Measurements from ENCODE around the gene CROCC. TPM values are rescaled to one million over a fixed set of nuclear protein-coding genes. Genes with fewer than 3 reads are reported as not detected.
"Not testable (repeated sequence)": the region's sequence is repeated elsewhere in the genome, so short reads cannot be mapped to it uniquely, and the experiment has no call there.

The CROCC gene
- total and polyA plus RNA-seq, 4 donors: 10.5 to 68.7 (median 26.4) TPM

DNA sequence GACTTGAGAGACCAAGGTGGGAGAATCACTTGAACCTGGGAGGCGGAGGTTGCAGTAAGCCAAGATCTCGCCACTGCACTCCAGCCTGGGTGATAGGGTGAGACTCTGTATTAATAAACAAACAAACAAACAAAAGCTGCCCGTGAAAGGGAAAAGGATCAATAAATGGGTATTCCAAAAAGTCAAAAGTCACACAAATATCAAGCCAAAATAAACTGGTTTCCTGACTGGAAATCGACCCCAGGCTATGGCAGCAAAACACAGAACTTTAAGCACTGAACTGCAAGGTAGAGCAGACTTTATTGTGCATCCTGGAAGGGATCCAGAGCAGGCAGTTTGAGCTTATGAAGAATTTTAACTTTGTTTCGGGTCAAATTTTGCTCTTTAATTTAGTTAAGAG is 37.2 kb upstream of the CROCC start:
- H3K4me3 ChIP-seq (ENCODE audit: low read length in 2 of 2); ATAC-seq (ENCODE audit: low FRiP score); intact Hi-C loops (cut with DNase I); H3K4me1 ChIP-seq (ENCODE audit: control insufficient read depth in 1 of 2, insufficient read depth in 2 of 2, low read length in 2 of 2); H3K27me3 ChIP-seq (ENCODE audit: control insufficient read depth in 1 of 2, insufficient read depth in 2 of 2, low read length in 1 of 2); H3K9me3 ChIP-seq (ENCODE audit: control insufficient read depth, low read length); DNase-seq; H3K27ac ChIP-seq (ENCODE audit: low read depth in 1 of 2, low read length in 2 of 2); H3K36me3 ChIP-seq (ENCODE audit: control insufficient read depth in 1 of 2, insufficient read depth in 2 of 2, low read length in 1 of 2): not testable (repeated sequence)
- WGBS, 2 donors: 81 to 86% methylated on average over 5 of the region's 5 CpGs

DNA sequence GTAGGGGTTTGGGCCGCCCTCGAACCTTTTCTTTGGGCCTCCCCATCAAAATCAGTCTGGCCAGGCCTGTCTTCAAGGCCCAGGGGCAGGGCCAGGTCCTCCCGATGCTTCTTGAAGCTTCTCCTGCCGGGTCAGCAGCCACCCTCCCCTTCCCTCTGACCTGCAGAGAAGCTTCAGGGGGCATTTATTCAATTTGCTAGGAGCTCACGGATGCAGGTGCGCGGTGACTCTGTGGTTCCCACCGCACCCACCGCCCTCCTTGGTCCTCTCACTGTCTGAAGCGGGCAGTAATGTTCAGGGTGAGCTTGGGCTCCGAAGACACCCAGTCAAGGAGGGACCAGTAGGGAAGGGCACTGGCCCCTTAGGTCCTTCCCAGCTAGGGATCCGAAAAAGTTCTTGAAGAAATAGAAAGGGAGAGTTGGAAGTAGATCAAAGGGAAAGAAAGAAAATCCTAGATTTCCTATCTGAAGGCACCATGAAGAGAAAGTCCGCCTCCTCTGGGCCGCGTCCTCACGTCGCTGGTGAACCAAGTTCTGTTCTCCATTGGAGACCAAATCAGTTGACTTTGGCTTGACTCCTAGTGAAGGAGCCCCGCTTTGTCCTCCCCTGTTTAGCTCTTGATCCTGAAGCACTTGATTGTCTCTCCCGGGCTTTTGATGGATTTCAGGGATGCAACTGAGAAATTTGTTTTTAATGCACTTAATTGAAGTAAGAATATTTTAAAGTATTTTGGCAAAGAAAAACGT is 34.7 kb upstream of the CROCC start:
- no peak for ATAC-seq (ENCODE audit: low FRiP score)
- no peaks in the 10 kb centered on the region for H3K9me3 ChIP-seq (ENCODE audit: control insufficient read depth, low read length)
- DNase-seq: no peak
- 93% methylated on average over 20 of the region's 20 CpGs for WGBS, 2 donors
- no peaks in the 10 kb centered on the region for H3K36me3 ChIP-seq (ENCODE audit: control insufficient read depth in 1 of 2, insufficient read depth in 2 of 2, low read length in 1 of 2)
- intact Hi-C loops (cut with DNase I): no loop called here
- no peak overlapping the region for H3K4me3 ChIP-seq (ENCODE audit: low read length in 2 of 2)
- no peaks in the 10 kb centered on the region for H3K27me3 ChIP-seq (ENCODE audit: control insufficient read depth in 1 of 2, insufficient read depth in 2 of 2, low read length in 1 of 2)
- H3K4me1 ChIP-seq (ENCODE audit: control insufficient read depth in 1 of 2, insufficient read depth in 2 of 2, low read length in 2 of 2): no peaks in the 10 kb centered on the region
- no peak overlapping the region for H3K27ac ChIP-seq (ENCODE audit: low read depth in 1 of 2, low read length in 2 of 2)

DNA sequence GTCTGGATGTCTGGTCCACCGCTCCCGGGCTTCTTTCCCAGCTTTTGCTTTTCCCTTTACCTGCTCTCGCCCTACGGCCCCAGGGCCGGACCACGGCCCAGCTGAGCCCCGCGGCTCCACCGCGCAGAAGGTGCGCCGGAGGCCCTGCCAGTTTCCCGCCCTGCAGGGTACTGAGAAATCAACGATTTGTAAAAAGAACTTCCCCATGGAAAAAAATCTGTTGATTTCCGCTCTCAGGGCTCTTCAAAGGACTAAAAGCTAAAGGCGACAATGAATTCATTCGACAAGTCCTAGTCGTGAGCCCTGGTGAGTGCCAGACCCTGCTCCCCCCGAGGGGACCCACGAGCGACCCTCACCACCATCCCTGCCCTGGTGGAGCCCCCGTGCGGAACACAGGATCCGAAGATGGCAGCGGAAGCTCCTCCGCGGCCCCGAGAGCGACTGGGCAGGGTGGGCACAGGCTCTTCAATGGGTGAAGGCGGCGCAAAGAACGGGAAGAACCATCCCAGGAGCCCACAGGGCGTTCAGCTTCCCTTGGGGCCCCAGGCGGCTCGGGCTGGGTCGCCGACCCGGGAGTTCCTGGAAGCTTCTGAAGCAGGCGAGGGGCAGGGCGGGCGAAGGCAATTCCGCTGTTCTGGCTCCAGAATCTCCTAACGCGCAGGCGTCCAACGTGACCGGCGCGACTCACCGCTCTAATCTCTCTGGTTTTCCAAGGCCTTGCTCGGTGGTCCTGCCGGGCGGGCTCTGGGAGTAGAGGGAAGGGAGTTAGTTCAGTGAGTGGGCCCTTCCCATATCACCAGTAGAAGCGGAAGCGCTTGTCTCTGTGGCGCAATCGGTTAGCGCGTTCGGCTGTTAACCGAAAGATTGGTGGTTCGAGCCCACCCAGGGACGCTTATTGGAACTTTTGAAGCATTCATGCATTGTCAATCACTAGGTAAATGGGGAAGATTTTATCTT is 32.6 kb upstream of the CROCC start:
- no peaks in the 10 kb centered on the region for H3K4me1 ChIP-seq (ENCODE audit: control insufficient read depth in 1 of 2, insufficient read depth in 2 of 2, low read length in 2 of 2)
- ATAC-seq (ENCODE audit: low FRiP score) (peak; percentile 95), DNase-seq (peak; percentile 84 to 92)
- no peaks in the 10 kb centered on the region for H3K9me3 ChIP-seq (ENCODE audit: control insufficient read depth, low read length)
- H3K27me3 ChIP-seq (ENCODE audit: control insufficient read depth in 1 of 2, insufficient read depth in 2 of 2, low read length in 1 of 2): no peaks in the 10 kb centered on the region
- H3K4me3 ChIP-seq (ENCODE audit: low read length in 2 of 2): peak overlapping the region; percentile 28 to 61
- H3K36me3 ChIP-seq (ENCODE audit: control insufficient read depth in 1 of 2, insufficient read depth in 2 of 2, low read length in 1 of 2): no peaks in the 10 kb centered on the region
- WGBS, 2 donors: 3 to 4% methylated on average over 63 of the region's 63 CpGs
- peak overlapping the region in 1 of 2 donors; percentile 69 for H3K27ac ChIP-seq (ENCODE audit: low read depth in 1 of 2, low read length in 2 of 2)
- intact Hi-C loops (cut with DNase I): no loop called here

DNA sequence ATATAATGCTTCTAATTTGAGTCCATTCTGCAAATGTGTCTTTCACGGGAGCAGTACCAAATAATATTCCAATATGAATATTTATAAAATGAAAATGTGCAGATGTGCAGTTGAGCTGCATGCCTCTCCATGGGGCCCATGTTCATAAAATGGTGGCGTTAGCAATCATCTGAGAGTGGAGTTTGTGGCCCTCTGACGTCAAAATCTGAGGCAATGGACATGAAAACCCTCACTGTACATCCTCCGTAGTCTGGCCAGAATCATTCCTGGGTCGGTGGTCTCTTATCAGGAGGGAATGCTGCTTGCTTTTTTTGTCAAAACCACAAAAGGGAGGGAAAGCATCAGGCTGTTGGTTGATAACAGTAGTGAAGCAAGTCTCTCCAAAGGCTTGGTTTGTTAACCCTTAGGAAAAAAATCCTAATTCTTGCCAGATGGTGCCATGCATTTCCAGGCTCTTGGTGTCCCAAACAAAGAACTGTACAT is 31.2 kb upstream of the CROCC start:
- not testable (repeated sequence) for ATAC-seq (ENCODE audit: low FRiP score); DNase-seq

GRCh38 chr1:16891057-16891456 is 30.7 kb upstream of the CROCC start:
- H3K27ac ChIP-seq (ENCODE audit: low read depth in 1 of 2, low read length in 2 of 2); intact Hi-C loops (cut with DNase I); DNase-seq; H3K36me3 ChIP-seq (ENCODE audit: control insufficient read depth in 1 of 2, insufficient read depth in 2 of 2, low read length in 1 of 2); ATAC-seq (ENCODE audit: low FRiP score); H3K4me3 ChIP-seq (ENCODE audit: low read length in 2 of 2); H3K9me3 ChIP-seq (ENCODE audit: control insufficient read depth, low read length); H3K27me3 ChIP-seq (ENCODE audit: control insufficient read depth in 1 of 2, insufficient read depth in 2 of 2, low read length in 1 of 2); H3K4me1 ChIP-seq (ENCODE audit: control insufficient read depth in 1 of 2, insufficient read depth in 2 of 2, low read length in 2 of 2): not testable (repeated sequence)
- 57 to 59% methylated on average over 4 of the region's 4 CpGs for WGBS, 2 donors

More for the DNA sequence above, 31.2 kb upstream of the CROCC start:
- H3K9me3 ChIP-seq (ENCODE audit: control insufficient read depth, low read length); H3K4me1 ChIP-seq (ENCODE audit: control insufficient read depth in 1 of 2, insufficient read depth in 2 of 2, low read length in 2 of 2); H3K27me3 ChIP-seq (ENCODE audit: control insufficient read depth in 1 of 2, insufficient read depth in 2 of 2, low read length in 1 of 2); H3K27ac ChIP-seq (ENCODE audit: low read depth in 1 of 2, low read length in 2 of 2); intact Hi-C loops (cut with DNase I); H3K4me3 ChIP-seq (ENCODE audit: low read length in 2 of 2); H3K36me3 ChIP-seq (ENCODE audit: control insufficient read depth in 1 of 2, insufficient read depth in 2 of 2, low read length in 1 of 2): not testable (repeated sequence)
- 72 to 75% methylated on average over 5 of the region's 5 CpGs for WGBS, 2 donors

DNA sequence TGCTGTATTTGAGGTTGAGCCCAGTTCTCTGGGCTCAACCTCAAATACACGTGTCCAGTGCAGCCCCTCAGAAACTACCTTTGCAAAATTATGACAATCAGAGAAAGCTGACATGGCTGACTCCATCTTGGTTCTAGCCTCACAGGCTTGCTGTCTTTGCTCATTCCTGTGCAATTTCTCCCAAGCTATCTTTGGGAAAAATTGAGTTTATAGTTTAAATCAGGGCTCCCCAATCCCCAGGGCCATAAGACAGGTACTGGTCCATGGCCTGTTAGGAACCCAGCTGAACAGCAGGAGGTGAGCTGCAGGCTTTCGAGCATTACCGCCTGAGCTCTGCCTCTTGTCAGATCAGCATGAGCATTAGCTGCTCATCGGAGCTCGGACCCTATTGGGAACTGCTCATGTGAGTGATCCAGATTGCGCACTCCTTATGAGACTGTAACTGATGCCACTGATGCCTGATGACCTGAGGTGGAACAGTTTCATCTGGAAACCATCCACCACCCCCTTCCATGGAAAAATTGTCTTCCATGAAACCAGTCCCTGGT is 28.7 kb upstream of the CROCC start:
- intact Hi-C loops (cut with DNase I); H3K9me3 ChIP-seq (ENCODE audit: control insufficient read depth, low read length); ATAC-seq (ENCODE audit: low FRiP score); DNase-seq; H3K4me1 ChIP-seq (ENCODE audit: control insufficient read depth in 1 of 2, insufficient read depth in 2 of 2, low read length in 2 of 2); H3K27ac ChIP-seq (ENCODE audit: low read depth in 1 of 2, low read length in 2 of 2); H3K27me3 ChIP-seq (ENCODE audit: control insufficient read depth in 1 of 2, insufficient read depth in 2 of 2, low read length in 1 of 2); H3K4me3 ChIP-seq (ENCODE audit: low read length in 2 of 2); H3K36me3 ChIP-seq (ENCODE audit: control insufficient read depth in 1 of 2, insufficient read depth in 2 of 2, low read length in 1 of 2): not testable (repeated sequence)
- WGBS, 2 donors: 69 to 78% methylated on average over 6 of the region's 6 CpGs

DNA sequence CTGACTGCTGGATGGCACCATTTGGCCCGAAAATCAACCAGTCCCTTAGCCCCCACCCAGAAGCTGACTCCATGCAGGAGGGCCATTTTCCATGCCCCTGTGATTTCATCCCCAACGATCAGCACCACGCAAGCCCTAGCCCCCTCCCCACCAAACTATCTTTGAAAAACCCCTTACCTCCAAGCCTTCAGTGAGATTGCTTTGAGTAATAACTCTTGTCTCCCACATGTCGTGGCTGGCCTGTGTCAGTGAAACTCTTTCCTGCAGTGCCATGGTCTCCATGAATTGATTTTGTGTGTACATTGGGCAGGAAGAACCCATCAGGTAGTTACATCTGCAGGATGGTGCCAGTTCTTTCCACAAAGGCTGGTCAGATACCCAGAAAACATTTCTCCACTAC is 27.9 kb upstream of the CROCC start:
- intact Hi-C loops (cut with DNase I); H3K9me3 ChIP-seq (ENCODE audit: control insufficient read depth, low read length); H3K36me3 ChIP-seq (ENCODE audit: control insufficient read depth in 1 of 2, insufficient read depth in 2 of 2, low read length in 1 of 2); H3K4me3 ChIP-seq (ENCODE audit: low read length in 2 of 2); ATAC-seq (ENCODE audit: low FRiP score); H3K27me3 ChIP-seq (ENCODE audit: control insufficient read depth in 1 of 2, insufficient read depth in 2 of 2, low read length in 1 of 2); H3K4me1 ChIP-seq (ENCODE audit: control insufficient read depth in 1 of 2, insufficient read depth in 2 of 2, low read length in 2 of 2); H3K27ac ChIP-seq (ENCODE audit: low read depth in 1 of 2, low read length in 2 of 2); DNase-seq: not testable (repeated sequence)
- WGBS, 2 donors: 67 to 86% methylated on average over 4 of the region's 4 CpGs

DNA sequence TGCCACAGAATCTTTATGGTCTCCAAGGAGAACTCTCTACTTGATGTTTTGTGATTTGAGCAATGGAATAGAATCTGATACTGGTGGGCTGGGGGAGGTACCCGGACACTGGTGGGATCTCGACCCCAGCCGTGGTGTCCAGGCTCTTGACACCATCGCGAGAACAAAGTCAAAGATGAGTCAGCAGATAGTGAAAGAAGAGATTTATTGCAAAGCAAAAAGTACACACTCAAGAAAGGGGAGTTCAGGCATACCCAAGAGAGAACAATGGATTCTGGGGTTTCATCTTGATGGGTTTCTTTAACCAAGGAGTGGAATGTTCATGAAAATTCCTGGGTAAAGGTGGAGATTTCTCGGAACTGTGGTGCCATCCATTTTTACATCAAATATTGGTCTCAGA is 27.4 kb upstream of the CROCC start:
- H3K4me3 ChIP-seq (ENCODE audit: low read length in 2 of 2); H3K27ac ChIP-seq (ENCODE audit: low read depth in 1 of 2, low read length in 2 of 2); DNase-seq; intact Hi-C loops (cut with DNase I); H3K4me1 ChIP-seq (ENCODE audit: control insufficient read depth in 1 of 2, insufficient read depth in 2 of 2, low read length in 2 of 2); ATAC-seq (ENCODE audit: low FRiP score); H3K36me3 ChIP-seq (ENCODE audit: control insufficient read depth in 1 of 2, insufficient read depth in 2 of 2, low read length in 1 of 2); H3K27me3 ChIP-seq (ENCODE audit: control insufficient read depth in 1 of 2, insufficient read depth in 2 of 2, low read length in 1 of 2); H3K9me3 ChIP-seq (ENCODE audit: control insufficient read depth, low read length): not testable (repeated sequence)
- 84 to 86% methylated on average over 6 of the region's 6 CpGs for WGBS, 2 donors
